Bronchial epithelial cell (primary cell): Measurements from ENCODE around the gene DNASE1L3. TPM values are rescaled to one million over a fixed set of nuclear protein-coding genes. Genes with fewer than 3 reads are reported as not detected.

Experiments used
- DNase-seq: peaks from one replicate; pipeline ENCODE4 v3.0.0-alpha.2; 2010; ENCODE audit warnings: low read depth
- FAIRE-seq: peaks from 2 replicates; lab custom pipeline; 2011; peaks lifted over from hg19 to GRCh38; lab: Jason Lieb, UNC
- H3K27me3 ChIP-seq: 2 replicates; pipeline ENCODE4 v1.5.1; 2011; ENCODE audit warnings: low read length; ENCODE audit not compliant: control insufficient read depth, insufficient read depth
- H3K36me3 ChIP-seq: 2 replicates; pipeline ENCODE4 v1.5.1; 2011; ENCODE audit warnings: low read length; ENCODE audit not compliant: control insufficient read depth, insufficient read depth
- H3K4me3 ChIP-seq: 2 replicates; pipeline ENCODE4 v1.5.1; 2011; ENCODE audit warnings: mild to moderate bottlenecking, low read depth, low read length, control low read depth
- total RNA-seq: library from RNA; depleted of rRNA; stranded (reverse); fragments of >200 nt; gene quantifications from 2 replicates; pipeline ENCODE4 v1.2.1, GENCODE V29; 2014
- TF ChIP-seq, protein P1 (sequence below): IDR thresholded peaks from 2 replicates; pipeline ENCODE4 v1.5.1; 2011; ENCODE audit warnings: mild to moderate bottlenecking, moderate library complexity, low read length, control low read depth, inconsistent platforms; ENCODE audit not compliant: insufficient read depth, severe bottlenecking

DNASE1L3 gene
- total RNA-seq, 1 donor from 2014 or later, result not detected

DNA sequence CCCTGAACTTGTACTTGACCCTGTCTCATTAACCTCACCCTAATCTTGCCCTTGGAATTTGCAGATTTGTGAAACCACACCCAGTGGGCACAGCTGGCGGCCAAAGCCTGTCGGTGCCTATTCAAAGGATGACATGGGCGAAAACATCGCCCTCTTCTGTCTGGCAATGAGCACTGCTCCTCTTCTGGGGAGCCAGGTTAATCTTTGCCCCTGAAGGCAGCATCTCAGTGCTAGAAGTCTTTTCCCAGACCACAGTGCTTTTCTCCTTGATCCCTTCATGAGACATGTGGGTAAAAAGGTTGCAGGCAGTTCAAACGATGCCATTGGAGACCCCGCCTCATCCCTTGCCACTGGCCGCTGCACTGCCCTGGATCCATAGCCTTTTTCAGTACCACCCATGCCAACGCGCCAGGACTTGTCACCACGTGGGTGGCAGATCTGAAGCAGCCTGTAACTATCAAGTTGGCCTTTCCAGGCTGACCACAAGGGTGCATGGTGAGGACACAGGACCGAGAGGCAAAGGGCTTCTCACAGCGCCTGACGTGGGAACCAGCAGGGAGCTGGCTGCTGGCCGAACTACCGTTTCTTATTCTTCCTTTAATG is 6.5 kb upstream of the DNASE1L3 start:
- TF ChIP-seq, protein P1, sequence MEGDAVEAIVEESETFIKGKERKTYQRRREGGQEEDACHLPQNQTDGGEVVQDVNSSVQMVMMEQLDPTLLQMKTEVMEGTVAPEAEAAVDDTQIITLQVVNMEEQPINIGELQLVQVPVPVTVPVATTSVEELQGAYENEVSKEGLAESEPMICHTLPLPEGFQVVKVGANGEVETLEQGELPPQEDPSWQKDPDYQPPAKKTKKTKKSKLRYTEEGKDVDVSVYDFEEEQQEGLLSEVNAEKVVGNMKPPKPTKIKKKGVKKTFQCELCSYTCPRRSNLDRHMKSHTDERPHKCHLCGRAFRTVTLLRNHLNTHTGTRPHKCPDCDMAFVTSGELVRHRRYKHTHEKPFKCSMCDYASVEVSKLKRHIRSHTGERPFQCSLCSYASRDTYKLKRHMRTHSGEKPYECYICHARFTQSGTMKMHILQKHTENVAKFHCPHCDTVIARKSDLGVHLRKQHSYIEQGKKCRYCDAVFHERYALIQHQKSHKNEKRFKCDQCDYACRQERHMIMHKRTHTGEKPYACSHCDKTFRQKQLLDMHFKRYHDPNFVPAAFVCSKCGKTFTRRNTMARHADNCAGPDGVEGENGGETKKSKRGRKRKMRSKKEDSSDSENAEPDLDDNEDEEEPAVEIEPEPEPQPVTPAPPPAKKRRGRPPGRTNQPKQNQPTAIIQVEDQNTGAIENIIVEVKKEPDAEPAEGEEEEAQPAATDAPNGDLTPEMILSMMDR, result peak; percentile 85
- DNase-seq (peak; percentile 88), FAIRE-seq (peak; percentile 18)
- no peaks in the 10 kb centered on the region for H3K27me3 ChIP-seq
- H3K4me3 ChIP-seq, result no peak overlapping the region
- no peaks in the 10 kb centered on the region for H3K36me3 ChIP-seq

DNA sequence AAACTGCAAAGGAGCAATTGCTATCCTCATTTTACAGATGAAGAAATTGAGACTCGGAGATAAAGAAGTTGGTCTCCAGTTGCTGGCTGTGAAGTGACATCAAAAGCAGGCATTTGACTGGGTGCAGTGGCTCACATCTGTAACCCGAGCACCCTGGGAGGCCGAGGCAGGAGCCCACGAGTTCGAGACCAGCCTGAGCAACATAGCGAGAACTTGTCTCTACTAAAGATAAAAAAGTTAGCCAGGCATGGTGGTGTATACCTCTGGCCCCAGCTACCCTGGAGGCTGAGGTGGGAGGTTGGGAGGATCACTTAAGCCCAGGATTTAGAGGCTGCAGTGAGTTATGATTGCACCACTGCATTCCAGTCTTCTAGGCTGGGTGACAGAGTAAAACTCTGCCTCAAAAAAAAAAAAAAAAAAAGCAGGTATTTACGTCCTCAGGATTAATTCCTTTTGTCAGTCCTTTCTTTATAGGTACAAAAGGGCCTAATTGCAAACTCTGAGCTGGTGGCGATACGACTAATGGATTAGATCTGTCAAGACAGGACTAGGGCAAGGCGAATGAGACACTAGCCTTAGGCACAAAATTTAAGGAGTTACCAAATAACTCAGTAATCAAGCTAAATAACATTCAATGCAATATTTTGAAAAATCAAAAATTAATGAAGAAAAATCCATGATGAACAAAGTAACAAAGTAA is 5.9 kb upstream of the DNASE1L3 start:
- peak; percentile 93 for DNase-seq
- TF ChIP-seq, protein P1, result no peak
- no peak for FAIRE-seq
- no peaks in the 10 kb centered on the region for H3K27me3 ChIP-seq
- no peak overlapping the region for H3K4me3 ChIP-seq
- H3K36me3 ChIP-seq, result no peaks in the 10 kb centered on the region

DNA sequence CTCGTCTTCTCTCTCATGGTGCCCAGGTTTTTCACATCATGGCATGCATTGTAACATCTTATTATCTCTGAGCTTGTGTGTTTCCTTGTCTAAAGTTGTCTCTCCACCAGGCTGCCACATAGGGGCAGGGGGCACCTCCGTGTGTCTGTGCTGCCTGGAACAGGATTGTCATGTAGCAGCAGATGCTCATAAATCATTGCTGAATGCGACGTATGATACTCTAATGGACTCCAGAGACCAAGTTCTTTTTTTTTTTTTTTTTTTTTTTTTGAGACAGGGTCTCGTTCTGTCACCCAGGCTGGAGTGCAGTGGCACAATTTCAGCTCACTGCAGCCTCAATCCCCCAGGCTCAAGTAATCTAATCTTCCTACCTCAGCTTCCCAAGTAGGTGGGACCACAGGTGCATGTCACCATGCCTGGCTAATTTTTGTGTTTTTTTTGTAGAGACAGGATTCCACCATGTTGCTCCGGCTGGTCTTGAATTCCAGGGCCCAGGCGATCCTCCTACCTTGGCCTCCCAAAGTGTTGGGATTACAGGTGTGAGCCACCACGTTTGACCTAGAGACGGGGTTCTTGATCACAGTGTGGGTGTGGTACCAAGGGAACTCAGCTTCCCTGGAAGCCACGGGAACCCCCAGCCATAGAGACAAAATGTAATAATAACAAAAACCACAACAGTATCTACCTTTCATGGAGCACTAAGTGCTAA is 4.7 kb upstream of the DNASE1L3 start:
- Histone ChIP-seq H3K4me3 (no peak overlapping the region), H3K27me3 (no peaks in the 10 kb centered on the region), H3K36me3 (no peaks in the 10 kb centered on the region)
- FAIRE-seq, result no peak
- no peak for DNase-seq
- TF ChIP-seq, protein P1, result no peak

DNA sequence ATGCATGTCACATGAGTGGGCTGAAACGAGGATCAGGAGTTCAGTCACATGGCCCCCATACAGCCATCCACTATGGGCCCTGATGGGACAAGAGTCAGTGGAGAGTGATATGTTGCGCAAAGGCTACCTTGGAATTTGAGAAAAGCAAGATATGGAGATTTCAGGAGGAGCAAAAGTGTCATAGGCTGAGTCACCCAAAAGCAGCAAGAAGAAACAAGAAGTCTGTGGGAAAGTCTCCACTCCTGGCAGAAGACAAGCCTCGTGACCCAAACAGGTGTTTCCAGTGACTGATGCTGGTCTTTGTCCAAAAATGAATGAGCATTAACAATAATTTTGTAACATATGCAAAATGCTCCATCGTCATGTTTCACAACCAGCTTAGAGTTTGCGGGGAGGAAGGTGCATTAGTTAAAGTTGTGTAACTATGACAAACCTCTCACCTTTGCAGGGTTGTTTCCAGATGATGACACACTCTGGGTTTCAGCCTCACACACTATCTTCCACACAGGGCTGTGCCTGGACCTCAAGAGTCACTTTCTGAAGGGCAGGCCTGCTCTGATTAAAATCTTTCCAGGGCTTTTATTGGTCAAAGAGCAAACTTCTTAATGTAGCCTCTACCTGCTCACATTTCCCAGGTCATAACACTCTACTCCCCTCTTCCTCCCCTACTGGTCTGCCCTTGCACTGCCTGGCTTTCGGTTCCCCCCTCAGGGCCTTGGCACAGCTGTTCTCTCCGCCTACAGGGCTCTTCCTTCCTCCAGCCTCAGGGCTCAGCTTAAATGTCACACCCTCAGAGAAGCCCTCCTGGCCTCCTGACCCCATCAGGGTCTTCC is 3.9 kb upstream of the DNASE1L3 start:
- Histone ChIP-seq H3K36me3 (no peaks in the 10 kb centered on the region), H3K4me3 (no peak overlapping the region), H3K27me3 (no peaks in the 10 kb centered on the region)
- TF ChIP-seq, protein P1, result no peak
- DNase-seq (peak; percentile 100), FAIRE-seq (peak; percentile 100)

DNA sequence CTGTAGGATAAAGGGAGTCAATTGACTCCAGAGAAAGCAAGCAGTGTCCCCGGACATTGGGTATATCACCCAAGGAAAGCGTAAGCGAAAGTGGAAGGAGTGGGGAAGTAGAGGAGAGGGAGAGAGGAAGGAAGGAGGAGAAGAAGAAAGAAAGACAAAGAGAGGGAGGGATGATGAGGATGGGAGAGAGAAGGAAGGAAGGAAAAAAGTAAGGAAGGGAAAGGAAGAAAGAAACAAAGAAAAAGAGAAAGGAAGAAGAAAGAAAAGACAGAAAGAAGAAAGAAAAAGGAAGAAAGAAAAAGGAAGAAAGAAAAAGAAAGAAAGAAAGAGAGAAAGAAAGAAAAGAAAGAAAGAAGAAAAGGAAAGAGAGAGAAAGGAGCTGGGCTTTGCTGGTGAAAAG is 839 bp downstream of the DNASE1L3 start:
- no peaks in the 10 kb centered on the region for H3K27me3 ChIP-seq
- TF ChIP-seq, protein P1, result no peak
- H3K36me3 ChIP-seq, result no peaks in the 10 kb centered on the region
- H3K4me3 ChIP-seq, result no peak overlapping the region
- DNase-seq (no peak), FAIRE-seq (no peak)
